ENCODE results near the gene NPAP1. TPM values are rescaled to one million over a fixed set of nuclear protein-coding genes. Genes with fewer than 3 reads are reported as not detected.
A peak's percentile ranks its signal among the peaks of the same experiment; 100 is the strongest.

The NPAP1 gene
- total and polyA plus RNA-seq, 2 of the 8 experiments (the other 6 are each of a cell fraction or from before 2014, with no cell fraction given), result 0.07 to 0.08 TPM

GRCh38 chr15:24633082-24633481 lies 42.5 kb upstream of the NPAP1 start:
- Histone ChIP-seq H3K27me3 (replicated peaks in 1 of 4; ENCODE audit: control insufficient read depth in 3 of 4, extremely low read depth in 1 of 4, insufficient read depth in 3 of 4, low read length in 3 of 4) (no peaks in the 10 kb centered on the region), H2BK15ac (ENCODE audit: low read length) (no peak overlapping the region), H3K9ac (replicated peaks in 1 of 4; ENCODE audit: extremely low read depth in 1 of 4, low read depth in 3 of 4, low read length in 3 of 4) (no peak overlapping the region), H3K23ac (ENCODE audit: insufficient read length) (no peak overlapping the region), H3K18ac (ENCODE audit: extremely low read depth, low read length) (no peak overlapping the region), H4K20me1 (replicated peaks in 1 of 2; ENCODE audit: control insufficient read depth in 1 of 2, insufficient read depth in 2 of 2, low read length in 2 of 2) (no peaks in the 10 kb centered on the region), H3K4me3 (ENCODE audit: extremely low read depth in 1 of 4, insufficient read depth in 2 of 4, low read depth in 3 of 4, low read length in 4 of 4) (peak overlapping the region in 1 of 4 experiments; percentile 13; a peak in 1 of 8 replicates), H3K79me2 (ENCODE audit: control insufficient read depth in 1 of 2, insufficient read depth in 2 of 2, low read length in 2 of 2) (no peaks in the 10 kb centered on the region), H3K4me2 (ENCODE audit: insufficient read depth in 1 of 2, low read depth in 2 of 2, low read length in 2 of 2) (no peak overlapping the region), H2BK120ac (replicated peaks; ENCODE audit: low read depth, low read length) (no peak overlapping the region), H2BK20ac (ENCODE audit: low read length) (no peak overlapping the region), H3K4ac (replicated peaks; ENCODE audit: insufficient read length, low read depth, low read length) (no peak overlapping the region), H3K4me1 (replicated peaks in 1 of 4; ENCODE audit: control insufficient read depth in 3 of 4, insufficient read depth in 4 of 4, low read length in 3 of 4) (peaks cover 0 to 2% (median 0%) of the 10 kb centered on the region in 4 experiments; a peak in 2 of 7 replicates), H2AK5ac (ENCODE audit: low read depth, low read length) (no peak overlapping the region), H3K79me1 (ENCODE audit: low read depth, low read length) (no peaks in the 10 kb centered on the region), H3K9me3 (ENCODE audit: insufficient read depth in 2 of 2, low read depth in 1 of 2, low read length in 1 of 2) (peaks cover 3 to 19% of the 10 kb centered on the region in 2 experiments; a peak in 1 of 4 replicates), H4K5ac (ENCODE audit: insufficient read length, low read depth, low read length) (no peak overlapping the region), H3K36me3 (ENCODE audit: control insufficient read depth in 2 of 4, insufficient read depth in 4 of 4, low read length in 3 of 4) (no peaks in the 10 kb centered on the region), H3K56ac (replicated peaks; ENCODE audit: insufficient read length, low read depth, low read length) (no peak overlapping the region), H3K23me2 (ENCODE audit: low read depth, low read length) (no peaks in the 10 kb centered on the region), H4K8ac (ENCODE audit: extremely low read depth, insufficient read depth, low read length) (no peak overlapping the region), H3K27ac (ENCODE audit: low read depth, low read length) (no peak overlapping the region; the same call in 1 of the 2 replicates), H2BK5ac (ENCODE audit: low read depth, low read length) (no peak overlapping the region), H2BK12ac (ENCODE audit: low read depth, low read length) (no peak overlapping the region), H4K91ac (replicated peaks; ENCODE audit: insufficient read length, low read length) (no peak overlapping the region), H2AFZ (ENCODE audit: low read length) (no peak overlapping the region), H3K14ac (ENCODE audit: insufficient read length) (no peak overlapping the region)
- 61% methylated on average over 4 of the region's 4 CpGs; no CpG with 5 or more reads in 1 of the 2 experiments for WGBS, 2 experiments (ENCODE audit: extremely low coverage in 1 of 2, insufficient coverage in 1 of 2, insufficient read length in 1 of 2, insufficient replicate concordance in 2 of 2, low coverage in 1 of 2, low lambda C conversion rate in 2 of 2, missing lambda C conversion rate in 1 of 2)
- FAIRE-seq (peak; percentile 78), DNase-seq (ENCODE audit: low read depth in 1 of 2, low spot score in 2 of 2) (no peak)
- ChIA-PET POLR2A (ENCODE audit: partially characterized antibody) (interaction anchor here (0.6 kb wide), 1 partner anchor 226 kb away, joined by 3 read pairs; no protein-coding TSS in a partner anchor), CTCF (ENCODE audit: partially characterized antibody) (interaction anchor here (1.2 to 1.5 kb wide), 2 partner anchors 11 to 16 kb away, joined by 3 to 4 read pairs; no protein-coding TSS in a partner anchor)
- TF ChIP-seq CREB1 (IDR thresholded peaks at IDR 0.05) (no peak), ATF2 (IDR thresholded peaks at IDR 0.05; ENCODE audit: low read length) (no peak), KDM5A (IDR thresholded peaks at IDR 0.05; ENCODE audit: low read length) (no peak), JUND (IDR thresholded peaks at IDR 0.05; ENCODE audit: low read length) (no peak), TEAD4 (IDR thresholded peaks at IDR 0.05; ENCODE audit: low read depth, low read length) (peak; percentile 73), NANOG (IDR thresholded peaks at IDR 0.05; ENCODE audit: insufficient read depth, low read depth, low read length, poor library complexity, severe bottlenecking) (no peak), BRCA1 (IDR thresholded peaks at IDR 0.05; ENCODE audit: low read depth, low read length) (no peak), RAD21 (IDR thresholded peaks at IDR 0.05 in 1 of 2, conservative IDR thresholded peaks at IDR 0.05 in 1 of 2; ENCODE audit: low read depth in 2 of 2, low read length in 2 of 2) (no peak; a peak in 1 of 4 replicates), CHD2 (IDR thresholded peaks at IDR 0.05; ENCODE audit: low read length) (0 out of 2 replicates have a peak, but pooled peaks have one; percentile 22), SP1 (IDR thresholded peaks at IDR 0.05; ENCODE audit: low read depth, low read length) (peak; percentile 76)
